ENCODE measurements around the gene AHCYL2. TPM values are rescaled to one million over a fixed set of nuclear protein-coding genes. Genes with fewer than 3 reads are reported as not detected.
A peak's percentile ranks its signal among the peaks of the same experiment; 100 is the strongest.

The AHCYL2 gene
- total RNA-seq, 1 donor from 2014 or later = 6.0 TPM

DNA sequence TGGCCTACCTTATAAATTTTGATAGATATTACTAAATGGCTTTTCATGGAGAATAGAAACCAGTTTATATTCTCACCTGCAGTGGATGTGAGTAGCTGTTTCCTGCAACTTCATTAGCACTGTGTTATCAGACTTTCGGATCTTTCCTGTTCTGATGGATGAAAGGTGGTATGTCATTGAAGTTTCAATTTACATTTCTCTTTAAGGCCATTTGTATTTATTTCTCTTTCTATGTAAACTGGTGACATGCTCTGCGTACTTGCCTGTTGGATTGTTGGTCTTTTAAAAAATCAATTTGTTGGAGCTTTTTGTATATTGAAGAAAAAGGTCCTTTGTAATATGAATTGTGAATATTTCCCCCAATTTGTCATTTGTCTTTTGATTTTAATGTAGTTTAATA is 113.6 kb downstream of the AHCYL2 start:
- no peaks in the 10 kb centered on the region for H3K27me3 ChIP-seq (ENCODE audit: low read depth)
- H3K27ac ChIP-seq (replicated peaks) = no peak overlapping the region
- H3K36me3 ChIP-seq = no peaks in the 10 kb centered on the region
- intact Hi-C loops (cut with micrococcal nuclease) = no loop called here
- H3K9me3 ChIP-seq (replicated peaks) = no peaks in the 10 kb centered on the region
- no peaks in the 10 kb centered on the region for H3K4me1 ChIP-seq
- DNase-seq = no peak
- H3K4me3 ChIP-seq = no peak overlapping the region
- no peak for TF ChIP-seq CTCF (IDR thresholded peaks at IDR 0.05; ENCODE audit: borderline replicate concordance)

- Histone ChIP-seq H3K4me1 (no peaks in the 10 kb centered on the region), H3K9me3 (replicated peaks) (no peaks in the 10 kb centered on the region), H3K4me3 (no peak overlapping the region), H3K27ac (replicated peaks) (no peak overlapping the region), H3K36me3 (no peaks in the 10 kb centered on the region), H3K27me3 (ENCODE audit: low read depth) (no peaks in the 10 kb centered on the region)
- DNase-seq = no peak
- no peak for TF ChIP-seq CTCF (IDR thresholded peaks at IDR 0.05; ENCODE audit: borderline replicate concordance)
- intact Hi-C loops (cut with micrococcal nuclease) = no loop called here
These were observed 116.4 kb downstream of the AHCYL2 start for GRCh38 chr7:129341212-129341611.

DNA sequence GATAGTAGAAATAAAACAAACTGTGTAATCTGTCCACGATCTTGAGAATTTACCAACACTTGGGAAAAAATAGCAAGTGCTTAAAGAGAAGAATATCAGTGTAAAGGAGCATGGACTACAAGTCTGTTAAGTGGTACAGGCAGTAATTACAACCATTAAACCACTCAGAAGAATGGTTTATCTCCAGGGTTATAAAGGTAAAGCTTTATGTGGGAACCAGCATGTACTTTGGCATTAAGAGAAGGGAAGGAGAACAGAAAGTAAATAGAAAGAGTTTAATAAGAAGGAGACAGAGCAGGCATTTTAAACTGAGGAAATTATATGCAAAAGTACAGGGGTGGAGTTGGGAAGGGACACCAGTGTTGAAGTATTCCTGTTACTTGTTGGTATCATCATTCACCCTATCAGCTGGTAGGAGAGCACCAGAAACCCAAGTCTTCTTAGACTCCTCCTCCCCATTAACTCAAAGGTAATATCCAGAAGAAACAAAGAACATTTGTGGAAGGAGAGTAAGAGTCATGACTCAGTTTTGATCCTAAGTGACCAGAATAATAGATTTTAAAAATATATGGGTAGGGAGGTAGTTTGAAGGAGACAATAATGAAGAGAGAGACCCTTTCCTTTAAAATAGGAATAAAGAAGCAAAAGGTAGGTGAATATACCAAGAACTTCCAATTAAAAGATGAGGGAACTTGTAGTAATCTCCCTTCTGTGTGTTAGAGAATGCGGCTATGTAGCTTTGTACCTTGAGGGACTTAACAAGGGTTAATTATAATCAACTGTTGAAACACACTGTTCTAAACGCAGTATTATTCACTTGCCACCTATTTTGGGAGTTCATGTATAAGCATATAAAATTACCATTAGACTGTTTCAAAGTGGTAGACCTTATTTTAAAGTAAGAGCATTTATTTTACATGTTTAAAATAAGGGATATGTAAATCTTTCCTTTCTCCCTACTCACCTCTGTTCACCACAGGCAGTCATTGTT is 117.3 kb downstream of the AHCYL2 start:
- Histone ChIP-seq H3K9me3 (replicated peaks) (no peaks in the 10 kb centered on the region), H3K4me3 (no peak overlapping the region), H3K36me3 (no peaks in the 10 kb centered on the region), H3K4me1 (no peaks in the 10 kb centered on the region), H3K27me3 (ENCODE audit: low read depth) (no peaks in the 10 kb centered on the region), H3K27ac (replicated peaks) (no peak overlapping the region)
- DNase-seq = no peak
- TF ChIP-seq CTCF (IDR thresholded peaks at IDR 0.05; ENCODE audit: borderline replicate concordance) = no peak
- intact Hi-C loops (cut with micrococcal nuclease) = no loop called here

GRCh38 chr7:129343099-129343700 is 118.4 kb downstream of the AHCYL2 start:
- H3K36me3 ChIP-seq = no peaks in the 10 kb centered on the region
- no peak overlapping the region for H3K27ac ChIP-seq (replicated peaks)
- DNase-seq = no peak
- intact Hi-C loops (cut with micrococcal nuclease) = no loop called here
- no peak overlapping the region for H3K4me3 ChIP-seq
- no peaks in the 10 kb centered on the region for H3K4me1 ChIP-seq
- H3K27me3 ChIP-seq (ENCODE audit: low read depth) = no peaks in the 10 kb centered on the region
- peak; percentile 77 for TF ChIP-seq CTCF (IDR thresholded peaks at IDR 0.05; ENCODE audit: borderline replicate concordance)
- H3K9me3 ChIP-seq (replicated peaks) = no peaks in the 10 kb centered on the region

DNA sequence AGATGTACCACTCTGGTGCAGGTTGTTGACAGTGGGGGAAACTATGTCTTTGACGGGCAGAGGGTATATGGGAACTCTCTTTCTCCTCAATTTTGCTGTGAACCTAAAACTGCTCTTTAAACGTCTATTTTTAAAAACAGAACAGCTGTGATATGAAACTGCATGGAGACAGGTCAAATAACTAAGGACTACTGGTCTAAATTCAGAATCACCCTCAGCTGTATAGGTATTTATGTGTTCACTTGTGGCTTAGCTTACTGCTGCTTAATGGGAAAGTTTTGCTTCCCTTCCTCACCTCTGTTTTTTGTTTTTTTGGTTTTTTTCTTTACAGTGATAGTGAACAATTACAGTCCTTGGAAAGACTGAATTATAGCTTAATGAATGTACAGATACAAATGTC is 122.5 kb downstream of the AHCYL2 start:
- Histone ChIP-seq H3K9me3 (replicated peaks) (no peaks in the 10 kb centered on the region), H3K4me3 (no peak overlapping the region), H3K4me1 (no peaks in the 10 kb centered on the region), H3K36me3 (no peaks in the 10 kb centered on the region), H3K27ac (replicated peaks) (no peak overlapping the region), H3K27me3 (ENCODE audit: low read depth) (no peaks in the 10 kb centered on the region)
- intact Hi-C loops (cut with micrococcal nuclease) = no loop called here
- no peak for DNase-seq
- no peak for TF ChIP-seq CTCF (IDR thresholded peaks at IDR 0.05; ENCODE audit: borderline replicate concordance)
